HG03432 (cell line): Measurements from ENCODE around the gene CENPL.
"Not testable (repeated sequence)": the region's sequence is repeated elsewhere in the genome, so short reads cannot be mapped to it uniquely, and the experiment has no call there.

Source experiments
- ATAC-seq: cut with Tn5 transposase; IDR thresholded peaks from one replicate; pipeline ENCODE4 v1.9.1; 2021; ENCODE audit warnings: mild to moderate bottlenecking, moderate library complexity; ENCODE audit not compliant: unreplicated experiment

The CENPL gene

DNA sequence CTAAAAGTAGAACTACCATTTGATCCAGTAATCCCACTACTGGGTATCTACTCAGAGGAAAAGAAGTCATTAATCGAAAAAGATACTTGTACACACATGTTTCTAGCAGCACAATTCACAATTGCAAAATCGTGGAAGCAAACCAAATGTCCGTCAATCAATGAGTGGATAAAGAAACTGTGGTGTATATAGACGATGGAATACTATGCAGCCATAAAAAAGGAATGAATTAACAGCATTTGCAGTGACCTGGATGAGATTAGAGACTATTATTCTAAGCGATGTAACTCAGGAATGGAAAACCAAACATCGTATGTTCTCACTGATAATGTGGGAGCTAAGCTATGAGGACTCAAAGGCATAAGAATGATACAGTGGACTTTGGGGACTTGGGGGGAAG, 60.4 kb downstream of the CENPL start:
- ATAC-seq, result not testable (repeated sequence)

DNA sequence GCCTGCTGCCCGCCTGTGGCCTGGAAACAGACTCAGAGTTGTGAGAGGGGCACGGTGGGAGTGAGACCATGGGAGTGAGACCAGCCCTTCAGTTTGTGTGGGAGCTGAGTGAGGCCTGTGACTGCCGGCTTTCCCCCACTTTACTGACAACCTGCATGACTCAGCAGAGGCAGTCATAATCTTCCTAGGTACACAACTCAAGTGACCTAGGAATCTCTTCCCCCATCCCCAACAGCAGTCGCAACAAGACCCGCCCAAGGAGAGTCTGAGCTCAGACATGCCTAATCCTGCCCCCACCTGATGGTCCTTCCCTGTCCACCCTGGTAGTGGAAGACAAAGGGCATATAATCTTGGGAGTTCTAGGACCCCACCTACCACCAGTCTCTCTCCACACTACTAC, 65.7 kb downstream of the CENPL start:
- no peak for ATAC-seq

DNA sequence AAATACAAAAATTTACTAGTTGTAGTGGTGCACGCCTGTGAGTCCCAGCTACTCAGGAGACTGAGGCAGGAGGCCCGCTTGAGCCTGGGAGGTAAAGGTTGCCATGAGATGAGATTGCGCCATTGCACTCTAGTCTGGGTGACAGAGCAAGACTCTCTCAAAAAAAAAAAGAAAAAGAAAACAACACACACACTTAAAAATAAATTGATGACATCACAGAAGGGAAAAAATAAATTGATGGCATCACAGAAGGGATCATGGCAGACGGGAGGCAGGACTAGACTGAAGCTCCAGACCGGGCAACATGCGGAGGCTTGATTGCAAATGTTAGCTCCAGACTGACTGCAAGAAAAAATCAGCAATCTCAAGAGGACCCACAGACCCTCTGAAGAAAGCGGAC, 66.6 kb downstream of the CENPL start:
- no peak for ATAC-seq

DNA sequence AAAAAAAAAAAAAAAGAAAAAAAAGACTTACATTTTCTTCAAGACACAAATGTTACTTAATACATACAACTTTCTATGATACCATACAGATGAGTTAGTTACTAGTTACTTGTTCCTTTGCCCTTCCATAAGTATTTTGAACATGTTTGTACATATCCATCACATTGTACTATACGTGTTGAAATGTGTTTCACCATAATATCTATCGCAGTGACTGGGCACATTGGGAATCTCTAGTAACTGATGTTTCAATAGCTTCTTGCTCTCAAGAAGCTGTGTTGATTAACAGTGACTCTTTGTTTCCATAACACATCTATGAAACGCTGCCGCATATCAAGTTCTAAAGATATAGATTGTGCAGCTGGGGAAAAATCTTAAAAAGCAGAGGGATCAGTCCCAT, 67.0 kb downstream of the CENPL start:
- no peak for ATAC-seq

DNA sequence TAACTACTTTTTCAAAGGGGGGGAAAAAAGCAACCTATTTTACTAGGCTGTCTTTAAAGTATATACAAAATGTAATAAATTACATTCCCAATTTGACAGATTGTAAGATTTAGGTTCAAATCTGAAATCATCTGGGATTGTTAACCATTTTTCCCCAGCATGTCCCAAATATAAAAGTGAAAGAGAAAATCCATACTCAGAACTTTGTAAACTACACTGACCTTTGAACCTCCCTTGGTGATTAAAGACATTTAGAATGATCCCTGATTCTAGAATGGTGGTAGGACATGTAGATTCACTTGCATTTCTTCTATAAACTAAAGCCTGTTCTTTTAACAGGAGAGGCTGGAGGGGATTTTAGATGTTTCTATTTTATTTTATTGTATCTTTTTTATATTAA, 70.9 kb downstream of the CENPL start:
- ATAC-seq, result no peak
